HG02588 (cell line): ENCODE data around the gene BARX2.
A peak's percentile ranks its signal among the peaks of the same experiment; 100 is the strongest.
"Not testable (repeated sequence)": the region's sequence is repeated elsewhere in the genome, so short reads cannot be mapped to it uniquely, and the experiment has no call there.

Experiments
- ATAC-seq: cut with Tn5 transposase; IDR thresholded peaks from one replicate; pipeline ENCODE4 v1.9.1; 2021; ENCODE audit warnings: mild to moderate bottlenecking, moderate library complexity; ENCODE audit not compliant: unreplicated experiment

Gene BARX2, protein sequence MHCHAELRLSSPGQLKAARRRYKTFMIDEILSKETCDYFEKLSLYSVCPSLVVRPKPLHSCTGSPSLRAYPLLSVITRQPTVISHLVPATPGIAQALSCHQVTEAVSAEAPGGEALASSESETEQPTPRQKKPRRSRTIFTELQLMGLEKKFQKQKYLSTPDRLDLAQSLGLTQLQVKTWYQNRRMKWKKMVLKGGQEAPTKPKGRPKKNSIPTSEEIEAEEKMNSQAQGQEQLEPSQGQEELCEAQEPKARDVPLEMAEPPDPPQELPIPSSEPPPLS

GRCh38 chr11:129375751-129376657 lies at the start of gene BARX2:
TSS of gene BARX2 (plus strand) at chr11:129375848. CDS start at chr11:129376036, 188 bp downstream.
- no peak for ATAC-seq

DNA sequence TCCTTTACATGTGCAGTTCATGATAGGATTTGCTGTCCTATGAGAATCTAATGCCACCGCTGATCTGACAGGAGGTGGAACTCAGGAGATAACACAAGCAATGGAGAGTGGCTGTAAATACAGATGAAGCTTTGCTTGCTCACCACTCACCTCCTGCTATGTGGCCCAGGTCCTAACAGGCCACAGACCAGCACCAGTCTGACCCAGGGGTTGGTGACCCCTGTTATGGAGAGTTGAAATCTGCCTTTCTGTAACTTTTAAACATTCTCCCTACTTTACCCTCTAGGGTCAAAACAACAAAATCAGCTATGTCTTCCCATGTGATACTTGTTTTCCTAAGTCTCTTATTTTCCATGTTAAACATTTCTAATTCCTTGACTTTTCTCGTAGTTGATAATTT lies 48.7 kb upstream of the BARX2 start:
- ATAC-seq: no peak

DNA sequence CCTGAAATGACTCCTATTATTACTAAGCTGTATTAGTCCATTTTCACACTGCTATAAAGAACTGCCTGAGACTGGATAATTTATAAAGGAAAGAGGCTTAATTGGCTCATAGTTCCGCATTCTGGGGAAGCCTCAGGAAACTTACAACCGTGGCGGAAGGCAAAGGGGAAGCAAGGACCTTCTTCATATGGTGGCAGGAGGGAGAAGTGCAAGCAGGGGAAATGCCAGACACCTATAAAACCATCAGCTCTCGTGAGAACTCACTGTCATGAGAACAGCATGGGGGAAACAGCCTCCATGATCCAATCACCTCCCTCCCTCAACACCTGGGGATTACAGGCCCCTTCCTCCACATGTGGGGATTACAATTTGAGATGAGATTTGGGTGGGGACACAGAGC lies 47.9 kb upstream of the BARX2 start:
- ATAC-seq: not testable (repeated sequence)

- no peak for ATAC-seq
Observed at GRCh38 chr11:129328756-129329155, 46.9 kb upstream of the BARX2 start.

DNA sequence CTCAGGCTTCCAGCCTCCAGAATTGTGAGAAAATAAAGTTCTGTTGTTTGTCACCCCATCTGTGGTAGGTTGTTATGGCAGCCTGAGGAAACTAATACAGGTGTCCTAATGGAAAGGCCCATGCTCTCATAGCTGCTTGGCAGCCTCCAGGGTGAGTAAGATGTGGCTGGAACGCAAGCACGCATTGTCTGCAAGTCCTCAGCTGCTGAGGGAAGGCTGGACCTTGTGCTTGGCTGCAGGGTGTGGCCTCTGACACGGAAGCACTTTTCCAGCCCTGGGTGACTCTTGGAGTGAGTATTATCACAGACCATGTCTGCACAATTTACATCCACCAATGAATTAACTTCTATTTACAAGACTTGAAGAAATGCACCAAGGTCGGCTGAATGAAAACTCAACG lies 44.4 kb upstream of the BARX2 start:
- ATAC-seq: no peak

DNA sequence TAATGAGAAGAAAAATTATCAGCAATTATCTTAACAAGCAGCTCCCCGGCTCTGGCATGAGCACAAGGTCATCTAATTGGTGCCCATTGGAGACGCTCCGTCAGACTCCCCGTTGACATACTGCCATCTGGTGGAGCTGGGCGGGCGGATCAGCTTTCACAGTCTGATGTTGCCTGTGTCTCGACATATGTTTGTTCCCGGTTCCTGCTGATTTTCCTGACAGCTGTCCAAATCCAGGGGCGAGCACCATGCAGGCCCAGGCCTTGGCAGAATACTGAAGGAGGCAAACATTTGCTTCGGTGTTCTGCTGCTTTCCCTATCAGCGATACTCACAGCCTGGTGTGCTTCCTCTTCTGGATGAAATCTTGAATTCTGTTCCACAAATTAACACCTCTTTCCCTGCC lies 43.8 kb upstream of the BARX2 start:
- ATAC-seq: peak; percentile 79

GRCh38 chr11:129333873-129334272 lies 41.8 kb upstream of the BARX2 start:
- no peak for ATAC-seq

GRCh38 chr11:129344301-129344940 lies 31.2 kb upstream of the BARX2 start:
- ATAC-seq: not testable (repeated sequence)

- no peak for ATAC-seq
Observed at GRCh38 chr11:129346916-129347315, 28.7 kb upstream of the BARX2 start.

DNA sequence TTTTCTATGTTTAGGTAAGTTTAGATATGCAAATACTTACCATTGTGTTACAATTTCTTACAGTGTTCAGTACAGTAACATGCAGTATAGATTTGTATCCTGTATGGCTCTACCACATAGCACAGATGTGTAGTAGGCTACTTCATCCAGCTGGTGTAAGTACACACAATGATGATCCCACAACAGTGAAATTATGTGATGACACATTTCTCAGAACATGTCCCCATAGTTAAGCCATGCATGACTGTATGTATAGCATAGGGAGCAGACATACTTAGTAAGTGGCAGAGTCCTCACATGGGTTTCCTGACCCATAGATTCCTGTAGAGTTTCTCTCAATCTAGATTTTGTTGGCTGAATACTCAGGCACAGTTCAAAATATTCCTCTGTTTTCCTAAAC lies 26.8 kb upstream of the BARX2 start:
- no peak for ATAC-seq

GRCh38 chr11:129352676-129353075 lies 23.0 kb upstream of the BARX2 start:
- no peak for ATAC-seq

- no peak for ATAC-seq
Observed at GRCh38 chr11:129354691-129355090, 21.0 kb upstream of the BARX2 start.

DNA sequence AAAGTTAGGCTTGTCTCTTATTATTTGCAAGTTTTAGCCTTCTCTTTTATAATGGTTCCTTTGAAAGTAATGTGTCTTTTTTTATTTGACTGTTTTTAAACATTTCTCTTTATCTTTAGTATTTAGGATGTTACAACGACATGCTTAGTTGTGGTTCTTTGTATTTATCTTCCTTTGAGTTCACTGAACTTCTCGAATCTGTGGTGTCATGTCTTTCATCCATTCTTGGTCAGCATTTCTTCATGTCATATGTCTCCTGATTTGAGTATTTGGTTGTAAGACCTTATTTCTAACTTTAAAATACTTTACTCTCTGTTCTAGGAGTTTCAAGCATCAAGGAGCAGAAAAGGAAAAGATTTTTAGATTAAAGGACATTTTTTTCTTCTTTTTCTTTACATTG lies 15.9 kb upstream of the BARX2 start:
- ATAC-seq: no peak

- peak; percentile 99 for ATAC-seq
Observed at GRCh38 chr11:129364143-129364654, 11.4 kb upstream of the BARX2 start.

DNA sequence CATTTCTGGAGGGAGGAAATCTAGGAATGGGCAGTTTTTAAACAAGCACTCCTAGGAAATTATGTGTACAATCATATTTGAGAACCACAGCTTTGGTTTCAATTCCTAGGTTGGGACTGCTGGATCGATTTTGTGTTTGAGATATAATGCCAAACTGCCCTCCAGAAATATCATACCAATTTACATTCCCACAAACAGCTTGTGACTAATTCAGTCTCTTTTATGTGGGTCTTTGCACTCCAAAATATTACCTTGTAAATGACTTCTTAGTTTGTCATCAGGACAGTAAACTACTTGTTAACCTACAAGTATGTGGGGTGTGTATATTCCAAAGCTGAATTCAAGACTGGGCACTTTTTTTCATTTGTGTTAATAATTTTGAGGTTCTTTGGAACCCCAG lies 9.8 kb upstream of the BARX2 start:
- no peak for ATAC-seq

DNA sequence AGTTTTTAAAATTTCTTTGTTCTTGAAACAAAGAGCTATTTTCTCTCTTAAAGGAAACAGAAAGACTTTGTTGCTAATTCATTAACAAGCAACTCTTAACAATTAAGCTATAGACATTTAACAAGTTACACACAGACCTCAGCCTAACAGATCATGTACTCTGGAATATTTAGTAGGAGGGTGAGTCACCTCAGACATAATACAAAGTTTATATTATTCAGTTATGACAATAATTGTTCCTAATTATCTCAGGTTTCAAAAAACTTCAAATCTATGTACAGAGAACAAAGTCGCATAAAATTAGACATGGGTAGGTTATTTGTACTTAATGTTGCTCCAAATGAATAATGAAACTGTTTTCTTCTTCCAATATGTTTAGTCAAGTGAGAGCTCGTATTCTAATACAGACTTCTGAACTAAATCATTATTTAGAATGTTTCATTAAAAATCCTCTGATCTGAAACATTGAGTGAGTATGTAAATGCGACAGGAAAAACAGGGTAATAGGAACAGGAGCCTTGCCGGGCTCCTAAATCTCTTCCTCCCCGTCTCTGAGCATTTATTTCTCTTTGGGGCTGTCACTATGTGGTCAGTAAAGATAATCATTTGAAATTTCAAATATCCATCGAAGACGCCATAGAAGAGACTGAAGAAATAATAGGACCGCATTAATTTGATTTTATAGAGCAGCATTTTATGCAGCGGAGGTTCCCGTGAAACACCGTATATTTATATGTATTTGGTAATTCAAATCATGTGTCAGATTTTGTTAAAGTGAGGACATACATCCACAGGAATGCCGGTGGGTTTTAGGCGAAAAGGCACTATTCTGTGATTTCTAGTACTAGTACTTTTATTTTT lies 8.7 kb upstream of the BARX2 start:
- ATAC-seq: no peak

DNA sequence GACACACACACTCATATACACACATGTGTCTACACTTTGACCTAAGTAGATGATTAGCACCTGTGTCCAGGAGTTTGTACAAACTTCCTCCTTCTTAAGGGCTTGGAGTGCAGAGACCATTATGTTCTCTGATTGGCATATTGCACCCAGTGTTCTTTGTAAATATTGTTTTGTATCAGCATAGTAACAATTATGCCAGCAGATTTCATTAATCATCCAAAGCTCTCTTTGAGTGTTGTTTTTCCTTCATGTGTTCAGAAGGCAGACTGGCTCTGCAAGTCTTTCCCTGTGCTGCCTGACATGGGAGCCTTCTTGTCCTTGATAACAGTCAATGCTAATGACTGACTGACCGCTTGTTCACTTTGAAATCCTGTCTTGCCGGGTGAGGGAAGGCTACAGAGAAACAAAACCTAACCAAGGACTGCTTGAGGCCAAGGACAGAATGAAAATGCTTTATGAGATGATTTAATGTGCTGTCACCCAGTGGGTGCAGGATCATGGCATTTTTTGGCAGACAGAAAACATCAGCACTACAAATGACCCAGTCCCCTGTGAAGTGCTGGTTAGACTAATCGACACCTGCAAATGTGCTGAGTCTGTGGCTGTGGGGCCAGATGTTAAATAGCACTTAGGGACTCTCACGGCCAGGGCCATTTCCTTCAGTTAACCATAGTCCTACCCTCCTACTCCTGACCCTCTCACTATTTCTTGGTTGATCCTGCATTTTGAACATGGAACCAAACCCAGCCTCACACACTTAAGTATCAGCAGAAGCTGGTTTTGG lies 6.6 kb upstream of the BARX2 start:
- ATAC-seq: no peak

GRCh38 chr11:129370715-129371114 lies 4.9 kb upstream of the BARX2 start:
- ATAC-seq: no peak

DNA sequence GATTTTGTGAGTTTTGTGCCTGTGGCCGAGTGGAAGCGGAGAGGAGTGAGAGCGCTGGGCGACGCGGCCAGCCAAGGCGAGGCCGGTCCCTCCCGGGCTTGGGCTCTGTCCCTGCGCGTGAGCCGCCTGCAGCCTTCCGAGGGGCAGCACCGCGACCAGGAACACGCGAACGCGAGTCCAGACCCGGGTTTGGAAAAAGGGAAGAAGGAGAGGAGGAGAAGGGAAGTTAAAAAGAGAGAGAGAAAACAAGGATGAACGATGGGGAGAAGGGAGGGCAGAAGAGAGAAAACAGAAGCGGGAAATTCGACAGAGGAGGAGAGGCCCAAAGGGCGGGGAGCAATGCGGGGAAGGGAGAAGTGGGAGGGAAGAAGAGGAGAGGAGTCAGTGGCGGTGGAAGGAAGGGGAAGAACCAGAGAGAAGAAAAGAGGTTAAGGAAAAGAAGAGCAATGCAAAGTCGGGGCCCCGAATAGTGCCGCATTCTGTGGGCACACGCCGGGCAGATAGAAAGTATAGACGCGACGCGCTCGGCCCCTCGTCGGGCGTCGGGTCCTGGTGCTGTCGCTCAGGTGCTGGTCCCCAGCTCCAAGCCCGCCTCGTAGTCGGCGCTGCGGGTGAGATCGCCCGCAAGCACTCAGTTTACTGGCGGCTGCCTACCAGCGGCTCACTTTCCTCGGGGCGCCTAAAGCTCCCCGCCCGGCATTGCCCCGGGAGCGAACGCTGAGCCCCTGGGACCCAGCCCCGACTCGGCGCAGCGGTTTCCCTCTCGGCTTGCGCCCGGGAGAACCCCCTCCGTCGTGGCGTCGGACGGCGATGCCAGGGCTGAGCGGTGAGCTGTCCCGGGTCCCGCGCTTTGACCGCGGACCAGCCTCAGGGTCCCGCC lies 2.8 kb upstream of the BARX2 start:
- ATAC-seq: no peak
